ENCODE data around the gene NLGN1. TPM values are rescaled to one million over a fixed set of nuclear protein-coding genes. Genes with fewer than 3 reads are reported as not detected.
"Not testable (repeated sequence)": the region's sequence is repeated elsewhere in the genome, so short reads cannot be mapped to it uniquely, and the experiment has no call there.

NLGN1 gene
- total and polyA plus RNA-seq, 5 donors, result 0.48 to 2.2 (median 0.97) TPM

- no peak overlapping the region for H3K27ac ChIP-seq (ENCODE audit: low read length)
- WGBS, result 59% methylated on average over 3 of the region's 3 CpGs
- no peaks in the 10 kb centered on the region for H3K4me1 ChIP-seq (ENCODE audit: control insufficient read depth, insufficient read depth, low read length)
- ATAC-seq, result no peak
- no peaks in the 10 kb centered on the region for H3K9me3 ChIP-seq (ENCODE audit: control insufficient read depth, low read length)
- intact Hi-C loops (cut with DNase I), result no loop called here
- no peak overlapping the region for H3K4me3 ChIP-seq (ENCODE audit: low read length)
- DNase-seq, result no peak
- H3K27me3 ChIP-seq (ENCODE audit: control insufficient read depth, insufficient read depth), result no peaks in the 10 kb centered on the region
Measured at GRCh38 chr3:174219738-174220137, 822.2 kb downstream of the NLGN1 start.

GRCh38 chr3:174220775-174221554 lies 823.4 kb downstream of the NLGN1 start:
- ATAC-seq, result no peak
- no peaks in the 10 kb centered on the region for H3K9me3 ChIP-seq (ENCODE audit: control insufficient read depth, low read length)
- no peak for DNase-seq
- no peaks in the 10 kb centered on the region for H3K4me1 ChIP-seq (ENCODE audit: control insufficient read depth, insufficient read depth, low read length)
- intact Hi-C loops (cut with DNase I), result no loop called here
- 67% methylated on average over 4 of the region's 4 CpGs for WGBS
- no peak overlapping the region for H3K27ac ChIP-seq (ENCODE audit: low read length)
- no peak overlapping the region for H3K4me3 ChIP-seq (ENCODE audit: low read length)
- no peaks in the 10 kb centered on the region for H3K27me3 ChIP-seq (ENCODE audit: control insufficient read depth, insufficient read depth)

- H3K4me3 ChIP-seq (ENCODE audit: low read length), result no peak overlapping the region
- no peak for DNase-seq
- intact Hi-C loops (cut with DNase I), result no loop called here
- H3K4me1 ChIP-seq (ENCODE audit: control insufficient read depth, insufficient read depth, low read length), result no peaks in the 10 kb centered on the region
- no peaks in the 10 kb centered on the region for H3K9me3 ChIP-seq (ENCODE audit: control insufficient read depth, low read length)
- 35% methylated on average over 6 of the region's 6 CpGs for WGBS
- H3K27ac ChIP-seq (ENCODE audit: low read length), result no peak overlapping the region
- H3K27me3 ChIP-seq (ENCODE audit: control insufficient read depth, insufficient read depth), result no peaks in the 10 kb centered on the region
- ATAC-seq, result no peak
Measured at GRCh38 chr3:174223042-174223441, 825.5 kb downstream of the NLGN1 start.

- 84% methylated on average over 1 of the region's 1 CpG for WGBS
- no peak for ATAC-seq
- intact Hi-C loops (cut with DNase I), result no loop called here
Measured at GRCh38 chr3:174223626-174224025, 826.1 kb downstream of the NLGN1 start.

GRCh38 chr3:174229916-174230315 lies 832.4 kb downstream of the NLGN1 start:
- H3K27me3 ChIP-seq (ENCODE audit: control insufficient read depth, insufficient read depth), result no peaks in the 10 kb centered on the region
- no peak overlapping the region for H3K4me3 ChIP-seq (ENCODE audit: low read length)
- H3K9me3 ChIP-seq (ENCODE audit: control insufficient read depth, low read length), result no peaks in the 10 kb centered on the region
- no peak for DNase-seq
- no peaks in the 10 kb centered on the region for H3K4me1 ChIP-seq (ENCODE audit: control insufficient read depth, insufficient read depth, low read length)
- H3K27ac ChIP-seq (ENCODE audit: low read length), result no peak overlapping the region
- 60% methylated on average over 2 of the region's 2 CpGs for WGBS
- no peak for ATAC-seq
- intact Hi-C loops (cut with DNase I), result no loop called here

More at GRCh38 chr3:174223626-174224025, 826.1 kb downstream of the NLGN1 start:
- H3K27me3 ChIP-seq (ENCODE audit: control insufficient read depth, insufficient read depth), result no peaks in the 10 kb centered on the region
- no peaks in the 10 kb centered on the region for H3K4me1 ChIP-seq (ENCODE audit: control insufficient read depth, insufficient read depth, low read length)
- H3K27ac ChIP-seq (ENCODE audit: low read length), result no peak overlapping the region
- no peak overlapping the region for H3K4me3 ChIP-seq (ENCODE audit: low read length)
- H3K9me3 ChIP-seq (ENCODE audit: control insufficient read depth, low read length), result no peaks in the 10 kb centered on the region
- DNase-seq, result no peak

GRCh38 chr3:174232028-174232657 lies 834.6 kb downstream of the NLGN1 start:
- H3K27ac ChIP-seq (ENCODE audit: low read length); intact Hi-C loops (cut with DNase I); H3K9me3 ChIP-seq (ENCODE audit: control insufficient read depth, low read length); H3K4me1 ChIP-seq (ENCODE audit: control insufficient read depth, insufficient read depth, low read length); DNase-seq; H3K4me3 ChIP-seq (ENCODE audit: low read length); H3K27me3 ChIP-seq (ENCODE audit: control insufficient read depth, insufficient read depth); ATAC-seq: not testable (repeated sequence)
- 88% methylated on average over 10 of the region's 10 CpGs for WGBS

- Histone ChIP-seq H3K9me3 (ENCODE audit: control insufficient read depth, low read length) (no peaks in the 10 kb centered on the region), H3K4me3 (ENCODE audit: low read length) (no peak overlapping the region), H3K4me1 (ENCODE audit: control insufficient read depth, insufficient read depth, low read length) (no peaks in the 10 kb centered on the region), H3K27me3 (ENCODE audit: control insufficient read depth, insufficient read depth) (no peaks in the 10 kb centered on the region), H3K27ac (ENCODE audit: low read length) (no peak overlapping the region)
- 91% methylated on average over 12 of the region's 12 CpGs for WGBS
- DNase-seq (no peak), ATAC-seq (no peak)
- intact Hi-C loops (cut with DNase I), result no loop called here
Measured at GRCh38 chr3:174232658-174233429, 835.3 kb downstream of the NLGN1 start.

GRCh38 chr3:174233511-174233910 lies 836.0 kb downstream of the NLGN1 start:
- ATAC-seq, result no peak
- no peak overlapping the region for H3K27ac ChIP-seq (ENCODE audit: low read length)
- no peaks in the 10 kb centered on the region for H3K27me3 ChIP-seq (ENCODE audit: control insufficient read depth, insufficient read depth)
- WGBS, result 91% methylated on average over 2 of the region's 2 CpGs
- no peak for DNase-seq
- H3K4me3 ChIP-seq (ENCODE audit: low read length), result no peak overlapping the region
- H3K9me3 ChIP-seq (ENCODE audit: control insufficient read depth, low read length), result no peaks in the 10 kb centered on the region
- no peaks in the 10 kb centered on the region for H3K4me1 ChIP-seq (ENCODE audit: control insufficient read depth, insufficient read depth, low read length)
- intact Hi-C loops (cut with DNase I), result no loop called here

- DNase-seq (peak in 2 of 3 donors; percentile 30 to 43), ATAC-seq (no peak)
- Histone ChIP-seq H3K9me3 (ENCODE audit: control insufficient read depth, low read length) (no peaks in the 10 kb centered on the region), H3K4me1 (ENCODE audit: control insufficient read depth, insufficient read depth, low read length) (no peaks in the 10 kb centered on the region), H3K27ac (ENCODE audit: low read length) (no peak overlapping the region), H3K4me3 (ENCODE audit: low read length) (no peak overlapping the region), H3K27me3 (ENCODE audit: control insufficient read depth, insufficient read depth) (no peaks in the 10 kb centered on the region)
- WGBS, result 71% methylated on average over 10 of the region's 10 CpGs
- intact Hi-C loops (cut with DNase I), result no loop called here
Measured at GRCh38 chr3:174242311-174243041, 844.9 kb downstream of the NLGN1 start.

- Histone ChIP-seq H3K27ac (ENCODE audit: low read length) (no peak overlapping the region), H3K9me3 (ENCODE audit: control insufficient read depth, low read length) (no peaks in the 10 kb centered on the region), H3K4me3 (ENCODE audit: low read length) (no peak overlapping the region), H3K4me1 (ENCODE audit: control insufficient read depth, insufficient read depth, low read length) (no peaks in the 10 kb centered on the region), H3K27me3 (ENCODE audit: control insufficient read depth, insufficient read depth) (no peaks in the 10 kb centered on the region)
- ATAC-seq, result no peak
- intact Hi-C loops (cut with DNase I), result no loop called here
- peak in 1 of 3 donors; percentile 25 for DNase-seq
- WGBS, result 35% methylated on average over 2 of the region's 2 CpGs
Measured at GRCh38 chr3:174243171-174243570, 845.6 kb downstream of the NLGN1 start.

Measured in right cardiac atrium (tissue), 5 donors.